ENCODE data around the gene ZNF485. TPM values are rescaled to one million over a fixed set of nuclear protein-coding genes. Genes with fewer than 3 reads are reported as not detected.

The ZNF485 gene
- polyA plus RNA-seq, 1 of the 3 experiments (the other 2 are of a cell fraction) = 3.0 TPM

GRCh38 chr10:43644252-43644651, 38.0 kb downstream of the ZNF485 start:
- H3K4me2 ChIP-seq = no peak overlapping the region
- WGBS (ENCODE audit: low lambda C conversion rate) = 97% methylated on average over 8 of the region's 8 CpGs
- no peaks in the 10 kb centered on the region for H4K20me1 ChIP-seq (ENCODE audit: insufficient read depth)
- no peak overlapping the region for H3K27ac ChIP-seq (ENCODE audit: low read depth in 2 of 2, low read length in 1 of 2)
- no peak for TF ChIP-seq ELF1 (IDR thresholded peaks at IDR 0.05)
- no peak for TF ChIP-seq EZH2phosphoT487 (IDR thresholded peaks at IDR 0.05; ENCODE audit: borderline replicate concordance, low read depth)
- no peak for TF ChIP-seq PBX3 (IDR thresholded peaks at IDR 0.05)
- TF ChIP-seq EP300 (IDR thresholded peaks at IDR 0.05; ENCODE audit: borderline replicate concordance in 1 of 2, low read depth in 1 of 2, low read length in 1 of 2) = no peak
- no peak for TF ChIP-seq MAX (IDR thresholded peaks at IDR 0.05; ENCODE audit: low read depth)
- no peak for TF ChIP-seq NRF1 (IDR thresholded peaks at IDR 0.05; ENCODE audit: low read depth, low read length)
- no peak for TF ChIP-seq GABPA (IDR thresholded peaks at IDR 0.05; ENCODE audit: low read depth)
- TF ChIP-seq REST (IDR thresholded peaks at IDR 0.05; ENCODE audit: low read depth, low read length) = no peak
- no peak for TF ChIP-seq MEF2A (IDR thresholded peaks at IDR 0.05; ENCODE audit: borderline replicate concordance, low read depth)
- TF ChIP-seq FOXM1 (IDR thresholded peaks at IDR 0.05; ENCODE audit: low read depth) = no peak
- TF ChIP-seq GATA2 (CRISPR knock-in tag; IDR thresholded peaks at IDR 0.05) = no peak
- TF ChIP-seq CHD2 (IDR thresholded peaks at IDR 0.05; ENCODE audit: low read length, partially characterized antibody) = no peak
- no peak for TF ChIP-seq SIN3A (IDR thresholded peaks at IDR 0.05; ENCODE audit: borderline replicate concordance, low read depth, low read length)
- TF ChIP-seq POLR2AphosphoS5 (IDR thresholded peaks at IDR 0.05; ENCODE audit: low read depth, low read length) = no peak
- no peak for TF ChIP-seq TEAD4 (IDR thresholded peaks at IDR 0.05; ENCODE audit: borderline replicate concordance, insufficient read depth)
- no peak for TF ChIP-seq USF2 (IDR thresholded peaks at IDR 0.05; ENCODE audit: borderline replicate concordance, low read depth, low read length)
- no peak for TF ChIP-seq FOXJ3 (CRISPR knock-in tag; IDR thresholded peaks at IDR 0.05)
- H3K4me1 ChIP-seq (ENCODE audit: control insufficient read depth in 1 of 2, insufficient read depth in 2 of 2, low read depth in 1 of 2, low read length in 1 of 2) = peaks cover 0 to 3% of the 10 kb centered on the region in 2 experiments; a peak in 1 of 4 replicates
- ChIA-PET POLR2A (no interaction called here), CTCF (interaction anchor here (0.8 kb wide), 1 partner anchor 37 kb away, joined by 4 read pairs; no protein-coding TSS in a partner anchor)
- peaks cover 8% of the 10 kb centered on the region; the same call in 1 of the 2 replicates for H3K79me2 ChIP-seq (ENCODE audit: insufficient read depth)
- H3K36me3 ChIP-seq (replicated peaks in 1 of 2; ENCODE audit: control insufficient read depth in 1 of 2, insufficient read depth in 2 of 2, low read length in 1 of 2) = peaks cover 40 to 59% of the 10 kb centered on the region in 2 experiments
- H3K9me2 ChIP-seq = no peaks in the 10 kb centered on the region
- H3F3A ChIP-seq (replicated peaks; ENCODE audit: insufficient read depth) = peaks cover 4% of the 10 kb centered on the region
- H3K9me3 ChIP-seq = peaks cover 31% of the 10 kb centered on the region; the same call in 1 of the 2 replicates
- no peak overlapping the region for H3K9ac ChIP-seq
- H3K4me3 ChIP-seq (ENCODE audit: low read depth in 2 of 2, low read length in 1 of 2) = peak overlapping the region in 1 of 2 experiments; percentile 24; a peak in 1 of 4 replicates
- DNase-seq = no peak
- no peaks in the 10 kb centered on the region for H3K27me3 ChIP-seq (ENCODE audit: insufficient read depth)
- no peak overlapping the region for H2AFZ ChIP-seq (ENCODE audit: low read depth)
